A204.1 (cell line): Measurements from ENCODE around the gene MARVELD2.
"Not testable (repeated sequence)": the region's sequence is repeated elsewhere in the genome, so short reads cannot be mapped to it uniquely, and the experiment has no call there.

Experiments used
- FAIRE-seq: peaks from 2 replicates; lab custom pipeline; 2012; peaks lifted over from hg19 to GRCh38; lab: Jason Lieb, UNC

MARVELD2 gene

DNA sequence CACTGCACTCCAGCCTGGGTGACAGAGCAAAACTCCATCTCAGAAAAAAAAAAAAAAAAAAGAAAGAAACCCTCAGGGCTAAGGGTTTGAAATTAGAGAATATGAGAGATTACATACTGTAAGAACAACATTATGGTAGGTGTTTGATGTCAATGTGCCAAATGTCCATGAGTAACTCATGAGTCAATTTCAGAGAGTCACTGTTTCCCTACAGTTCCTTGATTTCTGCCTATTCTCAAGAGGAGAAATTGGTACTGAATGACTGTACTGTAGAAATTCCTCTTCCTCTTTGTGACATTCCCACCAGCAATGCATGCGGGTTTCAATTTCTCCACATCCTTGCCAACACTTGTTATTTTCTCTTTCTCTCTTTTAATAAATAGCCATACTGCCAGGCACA lies 35.2 kb downstream of the MARVELD2 start:
- no peak for FAIRE-seq

DNA sequence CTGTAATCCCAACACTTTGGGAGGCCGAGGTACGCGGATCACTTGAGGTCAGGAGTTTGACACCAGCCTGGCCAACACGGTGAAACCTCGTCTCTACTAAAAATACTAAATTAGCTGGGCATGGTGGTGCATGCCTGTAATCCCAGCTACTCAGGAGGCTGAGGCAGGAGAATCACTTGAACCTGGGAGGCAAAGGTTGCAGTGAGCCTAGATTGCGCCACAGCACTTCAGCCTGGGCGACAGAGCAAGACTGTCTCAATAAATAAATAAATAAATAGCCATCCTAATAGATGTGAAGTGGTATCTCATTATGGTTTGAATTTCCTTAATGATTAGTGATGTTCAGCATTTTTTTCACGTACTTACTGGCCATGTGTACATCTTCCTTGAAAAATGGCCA lies 35.6 kb downstream of the MARVELD2 start:
- FAIRE-seq = not testable (repeated sequence)

DNA sequence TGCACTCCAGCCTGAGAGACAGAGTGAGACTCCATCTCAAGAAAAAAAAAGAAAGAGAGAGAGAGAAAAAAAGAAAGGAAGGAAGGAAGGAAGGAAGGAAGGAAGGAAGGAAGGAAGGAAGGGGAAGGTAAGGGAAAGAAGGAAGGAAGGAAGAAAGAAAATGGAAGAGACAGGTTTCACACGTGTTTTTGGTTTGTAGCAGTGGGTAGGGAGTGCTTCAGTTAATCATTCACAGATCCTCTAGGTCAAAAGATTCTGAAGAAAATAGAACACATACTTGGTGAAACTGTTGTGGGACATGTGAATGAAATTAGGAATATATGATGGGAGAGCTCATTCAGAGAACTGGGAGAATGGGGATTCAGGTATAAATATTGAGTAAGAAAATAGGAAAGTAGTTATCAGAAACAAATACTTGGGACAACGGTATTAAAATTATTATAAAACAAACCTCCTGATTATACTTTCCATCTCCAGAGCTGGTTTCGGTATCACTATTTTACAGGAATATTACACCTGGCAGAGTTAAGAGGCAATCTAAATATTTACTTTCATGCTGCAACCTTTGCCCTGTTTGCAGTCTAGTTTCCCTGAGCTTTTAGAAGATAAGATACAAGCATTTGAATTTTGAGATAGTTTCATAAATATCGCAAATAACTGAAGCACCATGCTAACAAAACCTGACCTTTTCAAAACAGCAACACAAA lies 37.2 kb downstream of the MARVELD2 start:
- FAIRE-seq = no peak

DNA sequence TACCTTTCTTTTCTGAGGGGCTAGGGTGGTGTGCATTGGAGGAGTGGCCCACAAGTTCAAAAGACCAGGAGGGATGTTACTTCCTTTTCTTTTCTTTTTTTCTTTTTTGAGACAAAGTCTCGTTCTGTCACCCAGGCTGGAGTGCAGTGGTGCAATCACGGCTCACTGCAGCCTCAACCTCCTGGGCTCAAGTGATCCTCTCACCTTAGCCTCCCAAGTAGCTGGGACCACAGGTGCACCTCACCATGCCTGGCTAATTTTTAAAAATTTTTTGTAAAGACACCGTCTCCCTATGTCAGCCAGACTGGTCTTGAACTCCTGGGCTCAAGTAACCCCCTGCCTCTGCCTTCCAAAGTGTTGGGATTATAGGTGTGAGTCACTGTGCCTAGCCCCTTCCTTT lies 38.6 kb downstream of the MARVELD2 start:
- not testable (repeated sequence) for FAIRE-seq

DNA sequence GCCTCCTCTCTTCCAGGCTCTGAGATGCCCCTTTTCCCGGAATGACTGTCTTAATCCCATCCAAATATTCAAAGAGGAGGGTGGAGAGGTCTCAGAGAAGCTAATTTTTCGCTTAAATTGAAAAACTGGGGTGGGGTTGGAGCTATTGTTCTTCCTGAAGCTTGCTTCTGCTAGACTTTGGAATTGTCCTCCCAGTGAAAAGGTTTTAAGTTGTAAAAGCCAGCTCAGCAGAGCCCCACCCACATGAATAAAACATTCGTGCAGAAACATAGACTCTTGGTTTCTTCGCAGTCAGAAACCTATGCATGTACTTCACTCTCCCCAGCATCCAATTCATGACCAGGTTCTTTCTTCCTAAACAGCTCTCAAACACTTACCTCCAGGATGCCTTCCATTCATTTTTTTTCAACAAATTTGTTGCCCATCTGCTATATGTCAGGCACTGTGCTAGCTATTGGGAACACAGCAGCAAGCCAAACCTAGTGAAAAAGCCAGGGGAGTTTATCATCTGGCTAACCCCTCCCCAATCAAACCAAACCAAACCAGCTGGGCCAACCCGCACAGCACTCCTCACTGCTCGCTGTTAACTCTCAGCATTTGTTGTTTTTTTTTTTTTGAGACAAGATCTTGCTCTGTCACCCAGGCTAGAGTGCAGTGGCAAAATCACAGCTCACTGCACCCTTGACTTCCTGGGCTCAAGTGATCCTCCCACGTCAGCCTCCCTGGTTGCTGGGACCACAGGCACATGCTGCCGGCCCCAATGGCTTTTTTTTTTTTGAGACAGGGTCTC lies 39.7 kb downstream of the MARVELD2 start:
- no peak for FAIRE-seq

DNA sequence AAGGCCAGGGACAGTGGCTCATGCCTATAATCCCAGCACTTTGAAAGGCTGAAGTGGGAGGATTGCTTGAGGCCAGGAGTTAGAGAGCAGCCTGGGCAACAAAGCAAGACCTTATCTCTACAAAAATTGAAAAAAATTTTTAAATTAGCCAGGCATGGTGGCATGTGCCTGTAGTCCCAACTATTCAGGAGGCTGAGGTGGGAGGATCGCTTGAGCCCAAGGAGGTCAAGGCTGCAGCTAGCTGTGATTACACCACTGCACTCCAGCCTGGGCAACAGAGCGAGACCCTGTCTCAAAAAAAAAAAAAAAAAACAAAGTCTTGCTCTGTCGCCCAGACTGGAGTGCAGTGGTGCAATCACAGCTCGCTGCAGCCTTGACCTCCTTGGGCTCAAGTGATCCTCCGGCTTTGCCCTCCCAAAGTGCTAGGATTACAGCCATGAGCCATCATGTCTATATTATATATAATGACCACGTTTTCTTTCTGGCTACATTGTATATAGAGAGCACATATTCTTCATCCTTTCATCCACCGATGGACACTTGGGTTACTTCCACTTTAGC lies 40.6 kb downstream of the MARVELD2 start:
- FAIRE-seq = not testable (repeated sequence)

DNA sequence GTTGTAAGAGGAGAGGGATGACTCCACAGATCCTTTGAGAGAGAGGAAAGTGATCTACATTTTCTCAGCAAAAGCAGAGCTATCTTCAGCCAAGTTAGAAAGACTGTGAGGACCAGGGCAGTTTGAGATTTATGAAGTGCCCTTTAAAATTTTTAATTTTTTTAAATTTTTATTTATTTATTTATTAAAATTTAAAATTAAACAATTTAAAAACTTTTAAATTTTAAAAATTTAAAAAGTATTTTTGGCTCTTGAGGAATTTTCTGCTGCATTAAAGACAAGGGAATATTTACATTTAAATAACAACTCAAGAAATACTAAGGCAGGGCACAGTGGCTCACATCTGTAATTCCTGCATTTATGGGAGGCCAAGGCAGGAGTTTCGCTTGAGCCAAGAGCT lies 47.3 kb downstream of the MARVELD2 start:
- FAIRE-seq = no peak

DNA sequence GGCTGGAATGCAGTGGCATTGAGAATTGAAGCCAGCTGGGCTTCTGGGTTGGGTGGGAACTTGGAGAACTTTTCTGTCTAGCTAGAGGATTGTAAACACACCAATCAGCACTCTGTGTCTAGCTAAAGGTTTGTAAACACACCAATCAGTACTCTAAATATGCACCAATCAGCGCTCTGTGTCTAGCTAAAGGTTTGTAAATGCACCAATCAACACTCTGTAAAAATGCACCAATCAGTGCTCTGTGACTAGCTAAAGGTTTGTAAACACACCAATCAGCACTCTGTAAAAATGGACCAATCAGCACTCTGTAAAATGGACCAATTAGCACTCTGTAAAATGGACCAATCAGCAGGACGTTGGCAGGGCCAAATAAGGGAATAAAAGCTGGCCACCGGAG lies 51.5 kb downstream of the MARVELD2 start:
- FAIRE-seq = not testable (repeated sequence)

DNA sequence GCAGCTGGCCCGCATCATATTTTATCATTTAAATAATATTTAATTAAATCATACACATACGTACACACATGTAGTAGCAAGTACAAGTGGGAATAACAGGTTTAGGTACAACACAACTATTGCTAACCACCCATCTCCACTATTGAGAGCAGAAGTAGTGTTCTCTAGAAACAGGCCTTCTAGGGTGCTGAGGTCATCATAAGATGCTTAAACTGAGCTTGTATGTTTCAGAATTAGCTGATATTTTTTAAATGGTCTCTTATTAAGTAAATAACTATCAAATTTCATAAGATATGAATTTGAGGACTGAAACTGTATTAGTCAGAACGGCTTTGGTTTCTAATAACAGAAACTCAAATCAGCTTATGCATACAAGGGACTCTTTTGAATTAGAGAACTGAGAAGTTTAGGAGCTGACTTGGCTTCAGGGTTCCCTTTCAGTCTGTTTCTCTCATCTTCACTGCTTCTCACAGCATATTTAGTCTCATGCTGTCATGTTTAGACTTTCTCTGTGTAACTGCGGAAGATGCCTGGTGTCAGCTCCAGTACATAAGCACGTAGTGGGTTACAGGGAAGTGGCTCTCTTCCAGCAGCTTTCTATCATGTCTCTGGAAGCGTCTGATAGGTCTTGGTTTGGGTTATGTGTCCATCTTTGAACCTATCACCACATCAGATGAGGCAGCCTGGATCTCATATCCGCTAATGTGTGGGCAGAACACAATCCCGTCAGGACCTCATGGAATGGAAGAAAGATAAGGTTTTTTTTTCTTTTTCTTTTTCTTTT lies 52.7 kb downstream of the MARVELD2 start:
- no peak for FAIRE-seq

DNA sequence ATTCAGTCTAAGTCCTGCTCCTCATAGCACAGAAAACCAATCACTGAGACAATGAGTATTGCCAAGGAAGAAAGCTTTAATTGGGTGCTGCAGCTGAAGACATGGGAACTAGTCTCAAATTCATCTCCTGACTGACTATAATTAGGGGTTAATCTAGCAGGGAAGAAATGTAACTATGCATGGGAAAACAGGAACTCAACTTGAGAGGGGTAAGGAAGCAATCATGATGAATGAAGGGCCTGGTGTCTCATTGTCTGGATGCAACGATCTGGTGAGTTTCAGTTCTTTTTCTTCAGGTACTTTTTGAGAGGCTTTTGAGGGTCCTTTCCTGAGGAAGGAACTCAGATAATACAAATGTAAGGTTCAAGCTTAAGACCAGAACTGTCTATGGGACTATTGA lies 53.7 kb downstream of the MARVELD2 start:
- no peak for FAIRE-seq

DNA sequence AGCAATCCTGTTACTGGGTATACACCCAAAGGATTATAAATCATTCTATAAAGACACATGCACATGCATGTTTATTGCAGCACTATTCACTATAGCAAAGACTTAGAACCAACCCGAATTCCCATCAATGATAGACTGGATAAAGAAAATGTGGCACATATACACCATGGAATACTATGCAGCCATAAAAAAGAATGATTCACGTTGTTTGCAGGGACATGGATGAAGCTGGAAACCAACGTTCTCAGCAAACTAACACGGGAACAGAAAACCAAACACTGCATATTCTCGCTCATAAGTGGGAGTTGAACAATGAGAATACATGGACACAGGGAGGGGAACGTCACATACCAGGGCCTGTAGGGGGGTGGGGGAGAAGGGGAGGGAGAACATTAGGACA lies 56.6 kb downstream of the MARVELD2 start:
- FAIRE-seq = not testable (repeated sequence)

DNA sequence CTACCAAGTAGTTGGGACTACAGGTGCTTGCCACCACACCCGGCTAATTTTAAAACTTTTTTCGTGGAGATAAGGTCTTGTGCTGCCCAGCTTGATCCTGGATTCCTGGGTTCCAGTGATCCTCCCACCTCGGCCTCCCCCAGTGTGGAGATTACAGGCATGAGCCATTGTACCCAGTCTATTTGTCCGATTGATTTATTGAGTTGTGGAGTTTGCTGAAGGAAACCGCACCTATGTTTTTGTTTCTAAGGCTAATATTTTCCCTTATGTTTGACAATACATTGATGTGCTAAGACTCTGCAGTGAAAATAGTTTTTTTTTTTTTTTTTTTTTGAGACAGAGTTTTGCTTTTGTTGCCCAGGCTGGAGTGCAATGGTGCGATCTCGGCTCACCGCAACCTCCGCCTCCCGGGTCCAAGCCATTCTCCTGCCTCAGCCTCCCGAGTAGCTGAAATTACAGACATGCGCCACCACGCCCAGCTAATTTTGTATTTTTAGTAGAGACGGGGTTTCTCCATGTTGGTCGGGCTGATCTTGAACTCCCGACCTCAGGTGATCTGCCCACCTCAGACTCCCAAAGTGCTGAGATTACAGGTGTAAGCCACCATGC lies 57.7 kb downstream of the MARVELD2 start:
- FAIRE-seq = not testable (repeated sequence)

DNA sequence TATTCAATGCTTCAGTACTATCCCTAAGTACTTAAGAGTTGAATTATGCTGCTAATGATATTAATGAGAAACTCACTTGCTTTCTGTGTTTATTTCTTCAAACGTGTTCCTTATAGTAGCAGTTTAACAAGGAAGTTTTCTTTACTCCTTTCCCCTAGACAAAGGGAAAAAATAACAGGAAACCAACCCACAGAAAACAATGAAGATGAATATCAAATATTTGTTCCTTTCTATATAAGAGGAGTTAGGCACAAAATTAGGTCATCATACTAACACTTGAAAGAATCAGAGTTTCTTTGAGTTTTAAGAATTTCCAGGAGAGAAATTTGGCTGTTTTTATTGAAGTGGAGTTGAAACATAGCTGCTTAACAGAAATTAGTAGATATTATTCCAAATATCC lies 62.3 kb downstream of the MARVELD2 start:
- no peak for FAIRE-seq

DNA sequence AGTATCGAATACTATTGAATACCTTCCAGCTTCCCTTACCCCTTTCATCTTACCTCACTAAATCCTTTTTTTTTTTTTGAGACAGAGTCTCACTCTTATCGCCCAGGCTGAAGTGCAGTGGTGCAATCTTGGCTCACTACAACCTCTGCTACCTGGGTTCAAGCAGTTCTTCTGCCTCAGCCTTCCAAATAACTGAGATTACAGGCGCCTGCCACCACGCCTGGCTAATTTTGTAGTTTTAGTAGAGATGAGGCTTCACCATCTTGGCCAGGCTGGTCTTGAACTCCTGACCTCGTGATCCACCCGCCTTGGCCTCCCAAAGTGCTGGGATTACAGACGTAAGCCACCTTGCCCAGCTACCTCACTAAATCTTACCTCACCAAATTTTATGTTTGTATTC lies 63.4 kb downstream of the MARVELD2 start:
- not testable (repeated sequence) for FAIRE-seq

DNA sequence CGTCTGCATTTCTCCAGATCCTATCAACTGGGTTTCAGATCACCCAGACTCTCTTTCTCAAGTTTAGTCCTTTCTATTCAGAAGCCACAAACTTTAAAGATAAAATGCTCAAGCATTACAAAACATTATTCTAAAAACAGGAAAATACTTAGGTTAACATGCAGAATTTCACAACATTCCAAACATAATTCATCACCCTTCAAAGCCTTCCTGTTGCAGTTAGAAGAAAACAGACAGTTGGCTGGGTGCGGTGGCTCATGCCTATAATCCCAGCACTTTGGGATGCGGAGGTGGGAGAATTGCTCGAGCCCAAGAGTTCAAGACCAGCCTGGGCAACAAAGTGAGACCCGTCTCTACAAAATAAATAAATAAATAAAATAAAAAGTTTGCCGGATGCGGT lies 70.0 kb downstream of the MARVELD2 start:
- FAIRE-seq = no peak

DNA sequence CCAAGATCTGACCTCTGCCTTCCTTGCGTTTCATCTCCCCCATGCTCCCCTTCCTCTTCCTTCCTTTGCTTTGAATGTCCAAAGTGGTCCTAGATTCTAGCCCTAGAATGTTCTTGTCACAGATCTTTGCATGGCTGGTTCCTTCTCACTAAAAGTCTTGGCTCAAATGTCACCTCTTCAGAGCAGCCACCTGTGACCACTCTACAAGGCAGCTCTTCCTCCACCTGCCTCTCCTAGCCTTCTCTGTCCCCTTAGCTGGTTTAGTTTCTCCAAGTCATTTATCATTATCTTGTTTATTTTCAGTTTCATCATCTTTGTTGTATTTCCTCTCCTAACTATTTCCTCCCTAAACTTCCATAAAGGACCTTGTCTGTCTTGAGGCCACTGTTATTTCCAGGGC lies 70.6 kb downstream of the MARVELD2 start:
- no peak for FAIRE-seq

DNA sequence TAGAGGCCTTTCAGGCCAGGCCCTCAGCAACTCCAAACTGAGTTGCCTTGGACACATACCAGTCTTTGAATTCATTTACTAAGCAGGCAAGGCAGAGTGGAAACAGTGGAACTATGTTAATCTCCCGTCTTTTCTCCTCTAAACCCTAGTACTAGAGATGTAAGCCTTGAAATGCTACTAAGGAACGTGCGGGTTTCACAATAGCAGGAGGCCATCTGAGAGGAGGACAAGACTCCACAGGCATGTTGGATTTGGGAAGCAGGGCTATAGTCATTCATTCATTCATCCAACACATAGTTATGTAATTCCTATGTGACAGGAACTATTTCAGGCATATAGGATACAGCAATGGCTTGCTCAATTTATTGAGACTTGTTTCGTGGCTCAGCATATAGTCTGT lies 74.3 kb downstream of the MARVELD2 start:
- FAIRE-seq = no peak

DNA sequence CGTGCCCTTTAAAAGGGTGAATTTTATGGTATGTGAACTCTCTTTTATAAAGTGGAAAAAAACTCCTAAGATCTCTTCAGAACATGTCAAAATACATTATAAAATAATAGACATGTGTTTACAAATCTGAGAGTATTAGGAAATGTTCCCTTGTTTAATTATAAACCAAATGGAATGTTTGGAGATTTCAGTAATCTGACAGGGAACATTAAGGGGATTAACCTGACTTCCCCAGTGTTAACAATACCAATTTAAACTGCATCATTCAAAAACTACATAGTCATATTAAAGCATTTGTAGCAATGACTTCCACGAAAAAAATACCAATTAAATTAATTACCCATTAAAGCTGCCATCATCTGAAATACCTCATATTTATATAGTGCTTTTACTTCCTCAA lies 76.1 kb downstream of the MARVELD2 start:
- FAIRE-seq = no peak

DNA sequence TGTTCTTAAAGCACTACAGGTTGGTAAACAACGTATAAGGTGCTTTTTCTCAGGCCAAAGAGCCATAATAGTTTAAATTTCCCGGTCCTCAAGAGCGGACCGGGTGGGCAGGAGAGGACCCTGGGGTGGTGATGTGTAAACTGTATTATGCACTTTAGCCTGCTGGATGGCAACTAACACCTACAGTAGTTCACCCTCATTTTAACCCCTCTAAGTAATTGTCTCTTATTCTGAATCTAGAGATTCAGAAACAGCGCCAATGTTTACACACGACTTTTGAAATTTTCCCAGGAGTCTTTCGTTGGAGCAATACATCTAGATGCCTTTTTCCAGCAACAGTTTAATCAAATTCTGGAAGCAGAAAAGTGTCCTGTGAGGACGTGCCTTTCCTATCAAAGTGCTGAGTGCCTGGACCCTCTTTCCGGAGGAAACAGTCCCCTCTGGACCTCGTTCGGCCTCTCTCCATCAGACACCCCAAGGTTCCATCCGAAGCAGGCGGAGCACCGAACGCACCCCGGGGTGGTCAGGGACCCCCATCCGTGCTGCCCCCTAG lies 77.0 kb downstream of the MARVELD2 start:
- FAIRE-seq = no peak

DNA sequence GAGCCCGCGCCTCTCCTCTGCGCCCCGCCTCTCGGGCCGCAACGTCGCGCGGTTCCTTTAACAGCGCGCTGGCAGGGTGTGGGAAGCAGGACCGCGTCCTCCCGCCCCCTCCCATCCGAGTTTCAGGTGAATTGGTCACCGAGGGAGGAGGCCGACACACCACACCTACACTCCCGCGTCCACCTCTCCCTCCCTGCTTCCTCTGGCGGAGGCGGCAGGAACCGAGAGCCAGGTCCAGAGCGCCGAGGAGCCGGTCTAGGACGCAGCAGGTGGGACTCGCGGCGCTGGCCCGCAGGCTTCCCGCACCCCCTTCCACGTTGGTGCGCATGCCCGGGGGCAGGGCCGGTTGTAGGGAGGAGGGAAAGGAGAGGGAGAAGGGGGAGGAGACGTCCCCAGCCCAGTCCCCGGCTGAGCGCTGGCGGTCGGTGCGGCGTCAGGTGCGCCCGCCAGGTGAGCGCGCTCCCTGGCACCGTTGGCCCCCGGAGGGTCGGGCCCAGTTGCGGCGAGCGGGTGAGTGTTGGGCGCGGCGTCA lies 77.5 kb downstream of the MARVELD2 start, which contains the start of gene OCLN:
Gene OCLN, plus strand, starts transcription at position 400 of the 532 bp plus-strand sequence. CDS start 11,455 bp downstream, outside the sequence.
- no peak for FAIRE-seq

DNA sequence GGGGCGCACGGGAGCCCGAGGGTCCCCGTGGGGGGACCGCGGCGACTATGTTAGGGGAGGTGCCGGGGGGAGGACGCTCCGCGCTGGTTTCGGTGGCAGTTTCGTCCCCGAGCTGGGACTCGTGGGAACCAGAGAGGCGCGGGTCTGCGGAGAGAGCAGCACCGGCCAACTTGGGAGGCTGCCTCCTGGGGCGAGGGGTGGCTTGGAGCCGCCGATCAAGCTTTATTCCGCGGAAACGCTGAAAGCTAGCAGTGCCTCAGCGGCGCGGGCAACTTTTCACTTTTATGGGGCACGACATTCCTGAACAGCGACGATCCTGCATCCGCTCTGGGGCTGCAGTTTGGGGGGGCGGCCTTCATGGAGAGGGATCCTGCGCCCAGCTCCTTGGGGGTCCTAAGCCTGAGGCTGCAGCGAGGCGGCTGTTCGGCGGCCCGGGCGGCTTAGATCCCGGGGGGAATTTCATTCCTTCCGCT lies 78.0 kb downstream of the MARVELD2 start:
- no peak for FAIRE-seq
